ENCODE results near the gene IGFL2.

DNA sequence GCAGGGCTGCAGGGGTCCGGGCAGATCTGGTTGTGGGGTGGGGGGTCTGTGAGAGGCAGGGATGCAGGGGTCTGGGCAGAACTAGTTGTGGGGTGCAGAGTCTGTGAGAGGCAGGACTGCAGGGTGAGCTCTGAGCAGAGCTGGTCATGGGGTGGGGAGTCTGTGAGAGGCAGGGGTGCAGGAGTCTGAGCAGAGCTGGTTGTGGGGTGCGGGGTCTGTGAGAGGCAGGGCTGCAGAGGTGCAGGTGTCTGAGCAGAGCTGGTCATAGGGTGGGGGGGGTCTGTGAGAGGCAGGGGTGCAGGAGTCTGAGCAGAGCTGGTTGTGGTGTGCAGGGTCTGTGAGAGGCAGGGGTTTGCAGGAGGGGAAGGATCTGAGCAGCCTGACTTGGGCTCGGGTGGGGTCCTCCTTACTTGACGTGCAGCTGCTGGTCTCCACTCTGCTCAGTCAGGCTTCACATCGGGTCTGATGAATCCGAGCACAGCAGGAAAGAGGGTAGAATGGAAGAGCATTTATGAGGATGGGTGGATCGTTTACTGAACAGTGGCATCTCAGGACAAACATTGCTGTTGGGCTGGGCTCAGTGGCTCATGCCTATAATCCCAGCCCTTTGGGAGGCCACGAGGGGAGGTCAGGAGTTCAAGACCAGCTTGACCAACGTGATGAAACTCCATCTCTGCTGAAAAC lies 31.2 kb downstream of the IGFL2 start:
- TF ChIP-seq POLR2A (IDR thresholded peaks at IDR 0.05), result no peak
- TF ChIP-seq, protein P1, sequence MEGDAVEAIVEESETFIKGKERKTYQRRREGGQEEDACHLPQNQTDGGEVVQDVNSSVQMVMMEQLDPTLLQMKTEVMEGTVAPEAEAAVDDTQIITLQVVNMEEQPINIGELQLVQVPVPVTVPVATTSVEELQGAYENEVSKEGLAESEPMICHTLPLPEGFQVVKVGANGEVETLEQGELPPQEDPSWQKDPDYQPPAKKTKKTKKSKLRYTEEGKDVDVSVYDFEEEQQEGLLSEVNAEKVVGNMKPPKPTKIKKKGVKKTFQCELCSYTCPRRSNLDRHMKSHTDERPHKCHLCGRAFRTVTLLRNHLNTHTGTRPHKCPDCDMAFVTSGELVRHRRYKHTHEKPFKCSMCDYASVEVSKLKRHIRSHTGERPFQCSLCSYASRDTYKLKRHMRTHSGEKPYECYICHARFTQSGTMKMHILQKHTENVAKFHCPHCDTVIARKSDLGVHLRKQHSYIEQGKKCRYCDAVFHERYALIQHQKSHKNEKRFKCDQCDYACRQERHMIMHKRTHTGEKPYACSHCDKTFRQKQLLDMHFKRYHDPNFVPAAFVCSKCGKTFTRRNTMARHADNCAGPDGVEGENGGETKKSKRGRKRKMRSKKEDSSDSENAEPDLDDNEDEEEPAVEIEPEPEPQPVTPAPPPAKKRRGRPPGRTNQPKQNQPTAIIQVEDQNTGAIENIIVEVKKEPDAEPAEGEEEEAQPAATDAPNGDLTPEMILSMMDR (IDR thresholded peaks at IDR 0.05 in 8 of 11, conservative IDR thresholded peaks at IDR 0.05 in 3 of 11), result no peak
